Body of pancreas (tissue), 4 donors: Measurements from ENCODE around the gene CNTD1. TPM values are rescaled to one million over a fixed set of nuclear protein-coding genes. Genes with fewer than 3 reads are reported as not detected.

ENCODE experiments used
- ATAC-seq: fragments of 150-250 bp; one replicate; pipeline ENCODE4 v1.9.1; 2016
- DNase-seq, 4 donors: peaks; one replicate each; pipeline ENCODE4 v3.0.0-alpha.2; 2019
- H3K27ac ChIP-seq, 4 donors: fragments of 200-600 bp; sonication (generic); 1 replicate in 3 of 4; 2 replicates in 1 of 4; pipeline versions ENCODE4 v1.5.1 to v1.6.1; 2016 to 2019; ENCODE audit warnings: mild to moderate bottlenecking in 1 of 4, mixed read lengths in 1 of 4, moderate library complexity in 1 of 4
- H3K27me3 ChIP-seq, 2 donors: fragments of 200-600 bp; sonication (generic); one replicate each; pipeline ENCODE4 v1.6.0; 2016; ENCODE audit warnings: mild to moderate bottlenecking in 1 of 2
- H3K36me3 ChIP-seq, 2 donors: fragments of 200-600 bp; sonication (generic); replicated peaks in 1 of 2; 2 replicates each; pipeline ENCODE4 v1.5.1; 2016; ENCODE audit warnings: low read depth in 2 of 2; ENCODE audit not compliant: insufficient read depth in 1 of 2
- H3K4me1 ChIP-seq: fragments of 200-600 bp; sonication (generic); one replicate; pipeline ENCODE4 v1.6.0; 2016
- H3K4me3 ChIP-seq, 2 donors: fragments of 200-600 bp; sonication (generic); 1 replicate in 1 of 2; 2 replicates in 1 of 2; pipeline ENCODE4 v1.5.1; 2016 to 2019
- H3K9me3 ChIP-seq, 3 donors: fragments of 200-600 bp; sonication (generic); 1 replicate in 2 of 3; 2 replicates in 1 of 3; pipeline ENCODE4 v1.5.1; 2016
- POLR2A ChIP-seq, 3 donors: fragments of 450-650 bp; IDR thresholded peaks; one replicate each; pipeline ENCODE4 v1.6.1; 2016; ENCODE audit warnings: antibody characterized with exemption in 3 of 3, mild to moderate bottlenecking in 2 of 3
- WGBS, 2 donors: methylation state at CpG; one replicate each; pipeline ENCODE4 v1.1.5; 2017; 5-methylcytosine and 5-hydroxymethylcytosine counted together
- intact Hi-C: fragments of 100-400 bp; cut with DNase I; formaldehyde crosslinking; loops from one replicate; pipeline ENCODE4 v1.15.1; 2023
- total RNA-seq, 2 donors: library from RNA; depleted of rRNA; stranded (reverse); fragments of >200 nt; gene quantifications; one replicate each; pipeline ENCODE4 v1.1.0, GENCODE V29; 2016
- TF ChIP-seq, protein P1 (sequence below), 7 experiments: fragments of 450-650 bp in 4 of 7; fragments of 200-600 bp in 3 of 7; sonication (generic) in 3 of 7; IDR thresholded peaks; one replicate each; pipeline ENCODE4 v1.5.1; 2016 to 2019; ENCODE audit warnings: antibody characterized with exemption in 7 of 7

CNTD1 gene
- total RNA-seq, 2 donors from 2014 or later: not detected

GRCh38 chr17:42803074-42803883 lies 4.6 kb downstream of the CNTD1 start:
- H3K4me3 ChIP-seq: no peak overlapping the region

DNA sequence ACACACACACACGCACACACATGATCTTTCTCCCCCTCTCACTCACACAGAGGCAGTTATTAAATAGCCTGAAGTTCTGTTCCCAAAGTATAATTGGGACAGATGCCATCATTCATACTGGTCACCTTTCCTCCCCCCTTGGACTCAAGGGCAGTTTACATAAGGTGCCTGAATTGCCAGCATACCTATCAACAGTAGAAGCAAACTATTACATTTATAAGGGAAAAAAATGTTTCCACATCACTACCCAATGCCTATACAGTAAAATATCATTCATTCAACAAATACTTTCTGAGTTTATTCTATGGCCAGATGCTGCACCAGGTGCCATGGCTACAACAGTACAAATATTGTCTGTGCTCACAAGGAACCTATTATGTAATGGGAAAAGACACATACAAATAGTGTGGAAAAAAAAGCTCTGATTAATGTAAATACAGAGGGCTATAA lies 6.3 kb downstream of the CNTD1 start:
- H3K27ac ChIP-seq: peak overlapping the region; percentile 72 to 92 (median 92)

More at GRCh38 chr17:42803074-42803883, 4.6 kb downstream of the CNTD1 start:
- 50 to 53% methylated on average over 2 of the region's 2 CpGs for WGBS, 2 donors
- H3K4me1 ChIP-seq: peaks cover 47% of the 10 kb centered on the region
- DNase-seq (no peak), ATAC-seq (no peak)
- no peaks in the 10 kb centered on the region for H3K27me3 ChIP-seq
- H3K27ac ChIP-seq: peak overlapping the region; percentile 72 to 92 (median 92)
- TF ChIP-seq POLR2A (IDR thresholded peaks at IDR 0.05): no peak
- TF ChIP-seq, protein P1, sequence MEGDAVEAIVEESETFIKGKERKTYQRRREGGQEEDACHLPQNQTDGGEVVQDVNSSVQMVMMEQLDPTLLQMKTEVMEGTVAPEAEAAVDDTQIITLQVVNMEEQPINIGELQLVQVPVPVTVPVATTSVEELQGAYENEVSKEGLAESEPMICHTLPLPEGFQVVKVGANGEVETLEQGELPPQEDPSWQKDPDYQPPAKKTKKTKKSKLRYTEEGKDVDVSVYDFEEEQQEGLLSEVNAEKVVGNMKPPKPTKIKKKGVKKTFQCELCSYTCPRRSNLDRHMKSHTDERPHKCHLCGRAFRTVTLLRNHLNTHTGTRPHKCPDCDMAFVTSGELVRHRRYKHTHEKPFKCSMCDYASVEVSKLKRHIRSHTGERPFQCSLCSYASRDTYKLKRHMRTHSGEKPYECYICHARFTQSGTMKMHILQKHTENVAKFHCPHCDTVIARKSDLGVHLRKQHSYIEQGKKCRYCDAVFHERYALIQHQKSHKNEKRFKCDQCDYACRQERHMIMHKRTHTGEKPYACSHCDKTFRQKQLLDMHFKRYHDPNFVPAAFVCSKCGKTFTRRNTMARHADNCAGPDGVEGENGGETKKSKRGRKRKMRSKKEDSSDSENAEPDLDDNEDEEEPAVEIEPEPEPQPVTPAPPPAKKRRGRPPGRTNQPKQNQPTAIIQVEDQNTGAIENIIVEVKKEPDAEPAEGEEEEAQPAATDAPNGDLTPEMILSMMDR (IDR thresholded peaks at IDR 0.05): no peak
- no peaks in the 10 kb centered on the region for H3K9me3 ChIP-seq
- intact Hi-C loops: no loop called here
- H3K36me3 ChIP-seq: no peaks in the 10 kb centered on the region

DNA sequence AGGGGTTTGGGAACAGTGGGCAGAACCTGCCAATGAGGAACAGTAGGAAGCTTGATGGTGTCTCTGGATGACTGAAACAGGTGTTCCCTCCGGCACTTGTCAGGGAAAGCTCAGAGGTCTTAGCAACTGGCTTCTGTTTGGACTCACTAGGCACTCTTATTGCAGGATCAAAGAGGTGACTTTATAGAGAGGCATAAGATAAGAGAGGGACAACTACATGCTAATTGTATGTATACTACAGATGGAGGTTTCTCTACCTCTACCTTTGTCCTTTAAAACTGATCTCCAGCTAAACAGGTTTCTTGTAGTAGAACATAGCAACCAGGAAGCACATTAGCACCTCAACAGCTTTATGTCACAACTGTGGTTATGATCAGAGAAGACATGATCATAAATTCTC lies 7.6 kb downstream of the CNTD1 start:
- H3K4me3 ChIP-seq: no peak overlapping the region
- peak overlapping the region in 3 of 4 donors; percentile 92 for H3K27ac ChIP-seq
- 47 to 68% methylated on average over 1 of the region's 1 CpG for WGBS, 2 donors
- H3K9me3 ChIP-seq: no peaks in the 10 kb centered on the region
- H3K36me3 ChIP-seq: peaks cover 0 to 7% of the 10 kb centered on the region in 2 donors
- intact Hi-C loops: no loop called here
- TF ChIP-seq, protein P1 (IDR thresholded peaks at IDR 0.05): no peak
- TF ChIP-seq POLR2A (IDR thresholded peaks at IDR 0.05): no peak
- no peak for DNase-seq
- no peak for ATAC-seq
- H3K27me3 ChIP-seq: no peaks in the 10 kb centered on the region
- peaks cover 40% of the 10 kb centered on the region for H3K4me1 ChIP-seq

More for the DNA sequence above, 6.3 kb downstream of the CNTD1 start:
- H3K36me3 ChIP-seq: no peaks in the 10 kb centered on the region
- H3K9me3 ChIP-seq: no peaks in the 10 kb centered on the region
- DNase-seq: peak; percentile 52 to 79 (median 70)
- WGBS, 2 donors: 10 to 16% methylated on average over 1 of the region's 1 CpG
- H3K27me3 ChIP-seq: no peaks in the 10 kb centered on the region
- peak; percentile 91 for ATAC-seq
- peaks cover 40% of the 10 kb centered on the region for H3K4me1 ChIP-seq
- no peak overlapping the region for H3K4me3 ChIP-seq
- intact Hi-C loops: no loop called here
- TF ChIP-seq POLR2A (IDR thresholded peaks at IDR 0.05): peak in 2 of 3 donors; percentile 36 to 37
- TF ChIP-seq, protein P1 (IDR thresholded peaks at IDR 0.05): no peak

- TF ChIP-seq, protein P1 (IDR thresholded peaks at IDR 0.05): no peak
- no peak for TF ChIP-seq POLR2A (IDR thresholded peaks at IDR 0.05)
- Histone ChIP-seq H3K27me3 (no peaks in the 10 kb centered on the region), H3K36me3 (peaks cover 5 to 18% of the 10 kb centered on the region in 2 donors), H3K4me1 (peaks cover 24% of the 10 kb centered on the region), H3K27ac (peak overlapping the region in 2 of 4 donors; percentile 48 to 59), H3K4me3 (no peak overlapping the region), H3K9me3 (no peaks in the 10 kb centered on the region)
- intact Hi-C loops: no loop called here
- 5 to 11% methylated on average over 3 of the region's 3 CpGs for WGBS, 2 donors
- ATAC-seq: no peak
- DNase-seq: peak in 3 of 4 donors; percentile 45 to 58 (median 47)
These were observed 10.6 kb downstream of the CNTD1 start for GRCh38 chr17:42809250-42809649.
